HEK293T (cell line): ENCODE measurements around the gene RIBC2.
"Not testable (repeated sequence)": the region's sequence is repeated elsewhere in the genome, so short reads cannot be mapped to it uniquely, and the experiment has no call there.

ENCODE experiments used
- CTCF ChIA-PET: fragments of 350-600 bp; formaldehyde crosslinking; extraction: SDS; loops from one replicate; lab custom pipeline; 2021; ENCODE audit warnings: antibody characterized with exemption, inconsistent platforms; lab: Yijun Ruan, JAX
- POLR2A ChIA-PET: fragments of 350-600 bp; formaldehyde crosslinking; extraction: SDS; loops from one replicate; lab custom pipeline; 2020; ENCODE audit warnings: antibody characterized with exemption, inconsistent platforms; lab: Yijun Ruan, JAX
- DNase-seq: peaks from one replicate; pipeline ENCODE4 v3.0.0; 2012; ENCODE audit warnings: mixed read lengths; ENCODE audit errors: extremely low spot score
- ARNT ChIP-seq: fragments of 450-650 bp; IDR thresholded peaks from 2 replicates; pipeline ENCODE4 v1.6.1; 2017; ENCODE audit warnings: mild to moderate bottlenecking
- BHLHE40 ChIP-seq: fragments of 450-650 bp; IDR thresholded peaks from 2 replicates; pipeline ENCODE4 v1.6.1; 2016; ENCODE audit warnings: mild to moderate bottlenecking, moderate library complexity, borderline replicate concordance
- CTBP1 ChIP-seq: fragments of 450-650 bp; IDR thresholded peaks from 2 replicates; pipeline ENCODE4 v1.6.1; 2016; ENCODE audit warnings: borderline replicate concordance
- ELF4 ChIP-seq: fragments of 450-650 bp; IDR thresholded peaks from 2 replicates; pipeline ENCODE4 v1.6.1; 2017; ENCODE audit warnings: antibody characterized with exemption
- FOXA1 ChIP-seq: fragments of 450-650 bp; IDR thresholded peaks from 2 replicates; pipeline ENCODE4 v1.6.1; 2016; ENCODE audit warnings: mild to moderate bottlenecking
- FOXK2 ChIP-seq: fragments of 450-650 bp; IDR thresholded peaks from 2 replicates; pipeline ENCODE4 v1.6.1; 2016; ENCODE audit warnings: mild to moderate bottlenecking
- FOXM1 ChIP-seq: fragments of 450-650 bp; IDR thresholded peaks from 2 replicates; pipeline ENCODE4 v1.6.1; 2017; ENCODE audit warnings: mild to moderate bottlenecking, borderline replicate concordance
- HDGF ChIP-seq: fragments of 450-650 bp; IDR thresholded peaks from 2 replicates; pipeline ENCODE4 v1.6.1; 2017; ENCODE audit warnings: antibody characterized with exemption, borderline replicate concordance
- L3MBTL2 ChIP-seq: fragments of 450-650 bp; conservative IDR thresholded peaks from 2 replicates; pipeline ENCODE4 v1.6.1; 2016; ENCODE audit warnings: mild to moderate bottlenecking
- LEF1 ChIP-seq: fragments of 450-650 bp; IDR thresholded peaks from 2 replicates; pipeline ENCODE4 v1.6.1; 2017; ENCODE audit warnings: mild to moderate bottlenecking, borderline replicate concordance
- NFRKB ChIP-seq: fragments of 450-650 bp; IDR thresholded peaks from 2 replicates; pipeline ENCODE4 v1.6.1; 2016; ENCODE audit warnings: mild to moderate bottlenecking, moderate library complexity
- SP1 ChIP-seq: fragments of 450-650 bp; IDR thresholded peaks from 2 replicates; pipeline ENCODE4 v1.6.1; 2017
- SUZ12 ChIP-seq: fragments of 450-650 bp; IDR thresholded peaks from 2 replicates; pipeline ENCODE4 v1.6.1; 2016; ENCODE audit warnings: mild to moderate bottlenecking
- TARDBP ChIP-seq: fragments of 450-650 bp; IDR thresholded peaks from 2 replicates; pipeline ENCODE4 v1.6.1; 2016
- ZNF384 ChIP-seq: fragments of 450-650 bp; IDR thresholded peaks from 2 replicates; pipeline ENCODE4 v1.6.1; 2016
- TF ChIP-seq, protein P1 (sequence below): fragments of 450-650 bp; IDR thresholded peaks from 2 replicates; pipeline ENCODE4 v1.6.1; 2016

The RIBC2 gene

DNA sequence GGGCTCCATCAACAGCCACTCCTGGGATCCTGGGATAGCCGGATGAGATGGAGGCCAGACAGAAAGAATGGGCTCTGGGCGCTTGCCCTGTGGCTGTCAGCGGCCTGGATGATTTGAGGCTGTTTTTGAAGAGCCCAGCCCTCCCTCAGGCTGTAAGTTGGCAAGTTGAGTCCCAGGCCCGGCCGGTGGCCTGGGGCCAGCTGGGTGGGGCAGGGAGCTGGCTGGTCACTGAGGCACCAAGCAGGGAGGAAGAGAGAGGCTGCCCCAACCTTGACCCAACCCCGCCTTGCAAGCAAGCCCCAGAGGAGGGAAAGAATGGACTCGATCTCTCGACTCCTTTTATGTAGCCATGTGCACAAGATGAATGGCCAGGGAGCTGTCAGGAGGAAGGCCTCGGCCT lies 34.9 kb downstream of the RIBC2 start:
- ChIA-PET CTCF (interaction anchor here (0.7 kb wide), 1 partner anchor 17 kb away, joined by 3 read pairs; no protein-coding TSS in a partner anchor), POLR2A (no interaction called here)
- TF ChIP-seq FOXA1 (no peak), BHLHE40 (no peak), FOXK2 (no peak), ARNT (no peak), TARDBP (no peak), FOXM1 (no peak), L3MBTL2 (no peak)
- TF ChIP-seq, protein P1, sequence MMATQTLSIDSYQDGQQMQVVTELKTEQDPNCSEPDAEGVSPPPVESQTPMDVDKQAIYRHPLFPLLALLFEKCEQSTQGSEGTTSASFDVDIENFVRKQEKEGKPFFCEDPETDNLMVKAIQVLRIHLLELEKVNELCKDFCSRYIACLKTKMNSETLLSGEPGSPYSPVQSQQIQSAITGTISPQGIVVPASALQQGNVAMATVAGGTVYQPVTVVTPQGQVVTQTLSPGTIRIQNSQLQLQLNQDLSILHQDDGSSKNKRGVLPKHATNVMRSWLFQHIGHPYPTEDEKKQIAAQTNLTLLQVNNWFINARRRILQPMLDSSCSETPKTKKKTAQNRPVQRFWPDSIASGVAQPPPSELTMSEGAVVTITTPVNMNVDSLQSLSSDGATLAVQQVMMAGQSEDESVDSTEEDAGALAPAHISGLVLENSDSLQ: no peak
- no peak for DNase-seq

DNA sequence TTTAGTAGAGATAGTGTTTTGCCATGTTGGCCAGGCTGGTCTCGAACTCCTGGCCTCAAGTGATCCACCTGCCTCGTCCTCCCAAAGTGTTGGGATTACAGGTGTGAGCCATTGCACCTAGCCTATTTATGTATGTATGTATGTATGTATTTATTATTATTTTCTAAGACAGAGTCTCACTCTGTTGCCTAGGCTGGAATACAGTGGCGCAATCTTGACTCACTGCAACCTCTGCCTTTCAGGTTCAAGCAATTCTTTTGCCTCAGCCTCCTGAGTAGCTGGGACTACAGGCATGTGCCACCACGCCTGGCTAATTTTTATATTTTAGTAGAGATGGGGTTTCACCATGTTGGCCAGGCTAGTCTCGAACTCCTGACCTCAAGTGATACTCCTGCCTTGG lies 35.9 kb downstream of the RIBC2 start:
- CTCF ChIA-PET, POLR2A ChIA-PET, DNase-seq: not testable (repeated sequence)

DNA sequence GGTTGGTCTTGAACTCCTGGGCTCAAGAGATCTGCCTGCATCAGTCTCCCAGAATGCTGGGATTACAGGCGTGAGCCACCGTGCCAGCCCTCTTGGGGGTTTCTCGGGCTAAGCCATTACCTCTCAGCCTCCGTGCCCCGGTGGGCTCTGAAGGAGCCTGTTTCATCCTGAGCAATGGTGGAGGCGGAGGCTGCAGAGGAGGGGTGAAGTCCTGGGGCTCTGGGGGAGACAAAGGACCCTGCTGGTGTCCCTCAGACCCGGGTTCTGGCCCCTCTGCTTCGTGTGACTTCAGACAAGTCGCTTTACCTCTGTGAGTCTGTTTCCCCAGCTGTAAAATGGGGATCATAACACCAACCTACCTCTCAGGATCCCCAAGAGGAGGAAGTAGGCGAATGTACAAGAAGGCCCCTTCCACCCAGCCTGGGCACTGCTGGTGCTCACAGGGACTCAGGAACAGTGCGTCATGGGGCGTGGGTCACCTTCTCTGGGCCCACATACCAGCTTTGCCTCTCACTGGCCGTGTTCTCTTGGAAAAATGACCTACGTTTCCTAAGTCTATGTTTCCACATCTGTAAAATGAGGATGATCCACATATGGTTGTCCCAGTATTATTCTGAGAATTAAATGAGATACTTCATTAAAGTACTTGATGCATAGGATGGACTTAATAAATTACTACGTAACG lies 36.8 kb downstream of the RIBC2 start:
- POLR2A ChIA-PET: no interaction called here
- no peak for TF ChIP-seq FOXK2
- TF ChIP-seq FOXA1: no peak
- no peak for TF ChIP-seq FOXM1
- TF ChIP-seq ARNT: no peak
- TF ChIP-seq, protein P1: no peak
- no peak for TF ChIP-seq L3MBTL2
- no peak for TF ChIP-seq SUZ12
- TF ChIP-seq TARDBP: no peak
- TF ChIP-seq ELF4: no peak
- TF ChIP-seq SP1: no peak
- TF ChIP-seq ZNF384: no peak
- TF ChIP-seq CTBP1: no peak
- no peak for TF ChIP-seq BHLHE40
- TF ChIP-seq LEF1: no peak
- no peak for TF ChIP-seq NFRKB
- no peak for TF ChIP-seq HDGF
- CTCF ChIA-PET: no interaction called here
- no peak for DNase-seq

DNA sequence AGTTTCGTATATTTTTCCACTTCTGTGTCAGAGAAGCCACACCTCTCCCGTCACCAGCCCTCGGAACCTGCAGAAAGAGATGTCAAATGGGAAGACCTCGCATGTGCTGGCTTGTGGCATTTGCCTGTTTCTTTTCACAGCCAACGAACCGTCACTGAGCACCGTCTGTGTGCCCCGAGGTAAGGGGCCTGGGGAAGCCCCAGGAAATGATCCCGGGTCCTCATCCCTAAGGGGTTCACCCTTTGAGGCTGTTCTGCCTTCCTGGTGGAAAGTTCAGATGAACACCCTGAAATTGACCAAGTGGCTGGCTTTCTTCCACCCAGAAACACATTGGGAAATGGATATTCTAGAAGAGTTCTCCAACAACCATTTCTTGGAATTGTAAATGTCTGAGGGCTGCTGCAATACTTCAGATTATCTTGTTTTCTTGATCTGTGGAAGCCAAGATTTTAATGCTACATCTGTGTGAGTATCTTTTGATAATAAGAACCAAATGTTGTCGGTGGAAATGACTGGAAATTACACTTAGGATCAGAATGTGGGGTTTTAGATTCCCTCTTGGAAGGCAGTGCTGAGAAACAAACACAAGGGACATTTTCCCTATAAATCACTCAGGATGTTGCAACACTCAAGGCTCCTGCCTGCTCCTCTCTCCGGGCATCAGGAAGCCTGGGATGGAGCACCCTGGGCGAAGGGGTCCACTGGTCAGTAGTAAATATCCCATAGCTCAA lies 37.6 kb downstream of the RIBC2 start:
- TF ChIP-seq L3MBTL2 (no peak), SUZ12 (no peak), BHLHE40 (no peak), ARNT (no peak), ZNF384 (no peak), SP1 (no peak), NFRKB (no peak), FOXA1 (no peak), HDGF (no peak), FOXK2 (no peak), CTBP1 (no peak), ELF4 (no peak), TARDBP (no peak), LEF1 (no peak)
- TF ChIP-seq, protein P1: no peak
- POLR2A ChIA-PET: no interaction called here
- CTCF ChIA-PET: no interaction called here
- no peak for DNase-seq

DNA sequence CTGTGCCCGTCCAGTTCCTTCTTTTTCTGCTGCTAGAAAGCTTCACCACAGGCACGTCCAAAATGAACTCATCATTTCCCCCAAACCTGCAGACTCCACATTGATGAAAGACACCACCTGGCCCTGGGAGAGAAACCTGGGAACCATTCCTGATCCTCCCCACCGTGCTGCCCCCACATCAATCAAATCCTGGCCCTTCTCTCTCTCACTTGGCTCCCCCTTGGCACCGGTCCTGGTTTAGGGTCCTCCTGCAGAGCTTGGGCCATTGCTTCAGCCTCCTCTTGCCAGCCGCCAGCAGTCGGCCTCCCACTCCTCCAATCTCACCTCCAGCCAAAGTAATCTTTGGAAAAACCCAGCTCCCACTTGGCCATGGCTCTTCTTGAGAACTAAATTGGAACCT lies 38.5 kb downstream of the RIBC2 start:
- ChIA-PET CTCF (no interaction called here), POLR2A (no interaction called here)
- TF ChIP-seq, protein P1: no peak
- TF ChIP-seq L3MBTL2: no peak
- no peak for TF ChIP-seq FOXM1
- DNase-seq: no peak
